ENCODE data around the gene OBSCN.
A peak's percentile ranks its signal among the peaks of the same experiment; 100 is the strongest.

The OBSCN gene

DNA sequence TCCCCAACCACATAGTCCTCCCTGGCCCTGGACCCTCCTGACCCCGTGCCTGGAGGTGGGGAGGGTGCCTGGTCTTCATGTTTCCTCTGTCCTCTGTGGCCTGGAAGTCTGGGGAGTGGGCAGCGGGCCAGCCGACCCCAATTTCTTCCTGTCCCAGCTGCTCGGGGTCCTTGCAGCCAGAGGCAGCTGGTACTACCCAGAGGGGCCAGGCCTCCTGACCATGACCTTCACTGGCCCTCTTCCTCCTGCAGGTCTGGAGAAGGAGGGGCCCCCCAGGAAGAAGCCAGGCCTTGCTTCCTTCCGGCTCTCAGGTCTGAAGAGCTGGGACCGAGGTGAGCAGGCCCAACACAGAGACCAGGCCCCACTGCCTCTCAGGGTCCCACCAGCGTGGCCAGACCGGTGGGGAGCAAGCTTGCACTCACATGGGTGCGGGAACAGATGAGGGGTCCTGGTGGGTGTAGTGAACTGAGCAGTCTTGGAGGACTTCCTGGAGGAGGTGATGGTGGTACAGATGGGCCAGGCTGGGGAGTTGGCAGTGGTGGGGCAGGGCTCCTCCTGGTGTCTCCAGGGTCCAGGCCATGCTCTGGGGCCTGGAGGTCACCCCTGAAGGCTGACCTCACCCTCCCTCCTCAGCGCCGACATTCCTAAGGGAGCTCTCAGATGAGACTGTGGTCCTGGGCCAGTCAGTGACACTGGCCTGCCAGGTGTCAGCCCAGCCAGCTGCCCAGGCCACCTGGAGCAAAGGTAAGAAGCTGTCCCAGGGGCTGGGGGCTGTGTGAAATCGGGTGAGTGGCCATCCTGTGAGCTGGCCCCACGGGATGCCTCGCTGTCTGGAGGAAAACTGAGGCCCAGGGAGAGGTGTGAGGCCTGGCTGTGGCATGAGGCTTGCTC lies 166.1 kb downstream of the OBSCN start:
- Mint-ChIP-seq H3K4me1 (ENCODE audit: low read depth) (peaks cover 4% of the 10 kb centered on the region), H3K9me3 (no peaks in the 10 kb centered on the region), H3K27ac (no peak overlapping the region), H3K4me3 (no peak overlapping the region), H3K36me3 (ENCODE audit: low read depth) (no peaks in the 10 kb centered on the region), H3K27me3 (peaks cover 4% of the 10 kb centered on the region)

DNA sequence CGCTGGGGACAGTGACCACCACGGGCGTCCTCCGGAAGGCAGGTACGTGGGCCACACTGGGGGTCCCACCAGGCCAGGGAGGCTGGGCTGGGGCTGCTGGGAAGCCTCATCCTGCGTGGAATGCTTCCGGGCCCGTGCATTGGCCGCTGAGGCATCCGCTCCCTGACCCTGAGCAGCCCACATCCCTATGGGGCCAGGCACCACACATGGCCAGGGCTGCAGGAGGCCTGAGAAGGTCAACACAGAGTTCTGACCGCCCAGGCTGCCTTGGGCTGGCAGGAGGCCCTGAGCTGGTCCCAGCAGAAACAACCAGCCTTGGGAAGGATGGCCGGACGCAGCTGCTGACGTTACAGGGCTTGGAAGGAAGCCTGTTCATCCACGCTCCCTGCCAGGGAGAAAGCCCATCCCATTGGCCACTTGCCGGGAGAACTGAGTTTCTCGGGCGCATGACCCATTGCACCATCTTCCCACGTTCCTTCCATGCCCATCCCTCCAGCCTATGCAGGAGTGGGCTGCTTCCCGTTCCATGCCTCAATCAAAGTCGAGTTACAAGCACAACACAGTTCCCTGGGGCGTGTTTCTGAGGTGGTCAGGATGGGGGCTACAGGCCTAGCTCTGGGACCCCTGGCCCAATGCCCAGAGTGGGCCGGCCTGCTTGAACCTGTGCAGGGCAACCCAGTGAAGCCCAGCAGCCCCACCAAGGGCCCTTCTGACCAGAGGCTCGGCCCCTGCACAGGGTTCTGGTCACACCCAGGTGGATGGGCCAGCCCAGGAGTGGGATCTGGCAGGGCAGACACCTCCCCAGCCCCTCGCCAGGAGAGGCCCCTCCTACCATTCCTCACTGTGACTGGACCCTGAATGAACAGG lies 167.1 kb downstream of the OBSCN start:
- Mint-ChIP-seq H3K9me3 (no peaks in the 10 kb centered on the region), H3K4me3 (no peak overlapping the region), H3K27ac (no peak overlapping the region), H3K4me1 (ENCODE audit: low read depth) (peaks cover 7% of the 10 kb centered on the region), H3K27me3 (peaks cover 14% of the 10 kb centered on the region), H3K36me3 (ENCODE audit: low read depth) (no peaks in the 10 kb centered on the region)

DNA sequence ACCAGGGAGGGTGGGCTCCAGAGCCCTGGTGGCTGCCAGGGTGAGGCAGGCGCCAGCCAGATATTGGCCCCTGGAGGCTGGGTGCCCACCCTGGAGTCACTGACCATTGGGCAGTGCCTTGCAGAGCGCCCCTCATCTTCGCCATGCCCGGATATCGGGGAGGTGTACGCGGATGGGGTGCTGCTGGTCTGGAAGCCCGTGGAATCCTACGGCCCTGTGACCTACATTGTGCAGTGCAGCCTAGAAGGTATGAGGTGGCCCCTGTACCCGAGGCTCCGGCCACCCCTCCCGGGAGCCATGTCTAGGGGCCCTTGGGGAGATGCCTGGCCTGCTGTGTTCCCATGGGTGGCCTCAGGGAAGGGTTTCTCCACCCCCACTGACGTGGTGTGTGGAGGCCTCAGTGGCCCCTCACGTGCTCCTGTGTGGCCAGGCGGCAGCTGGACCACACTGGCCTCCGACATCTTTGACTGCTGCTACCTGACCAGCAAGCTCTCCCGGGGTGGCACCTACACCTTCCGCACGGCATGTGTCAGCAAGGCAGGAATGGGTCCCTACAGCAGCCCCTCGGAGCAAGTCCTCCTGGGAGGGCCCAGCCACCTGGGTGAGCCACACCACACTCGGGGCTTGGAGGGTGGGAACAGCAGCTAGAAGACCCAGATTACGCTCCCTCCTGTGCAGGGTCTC lies 167.9 kb downstream of the OBSCN start:
- Mint-ChIP-seq H3K4me3 (no peak overlapping the region), H3K36me3 (ENCODE audit: low read depth) (no peaks in the 10 kb centered on the region), H3K4me1 (ENCODE audit: low read depth) (peaks cover 7% of the 10 kb centered on the region), H3K27ac (no peak overlapping the region), H3K27me3 (peaks cover 20% of the 10 kb centered on the region), H3K9me3 (no peaks in the 10 kb centered on the region)

DNA sequence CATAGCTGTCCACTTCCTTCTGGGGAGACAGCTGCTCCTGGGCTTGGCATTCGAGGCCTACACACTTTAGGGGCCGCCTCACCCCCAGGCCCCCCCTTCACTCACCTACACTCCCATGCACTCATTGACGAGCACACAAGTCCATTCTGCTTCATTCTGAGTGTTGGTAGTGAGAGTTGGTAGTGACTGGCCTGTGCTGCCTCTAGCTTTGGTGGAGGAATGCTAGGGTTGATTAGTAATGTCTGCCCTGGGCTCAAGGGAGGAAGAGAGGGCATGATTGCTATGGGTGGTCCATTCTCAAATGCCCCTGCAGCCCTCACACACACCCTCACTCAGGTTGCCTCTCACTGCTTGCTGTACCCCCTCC lies 168.4 kb downstream of the OBSCN start:
- Mint-ChIP-seq H3K4me3 (no peak overlapping the region), H3K4me1 (ENCODE audit: low read depth) (peaks cover 7% of the 10 kb centered on the region), H3K27me3 (peaks cover 20% of the 10 kb centered on the region), H3K27ac (no peak overlapping the region), H3K9me3 (no peaks in the 10 kb centered on the region), H3K36me3 (ENCODE audit: low read depth) (no peaks in the 10 kb centered on the region)

DNA sequence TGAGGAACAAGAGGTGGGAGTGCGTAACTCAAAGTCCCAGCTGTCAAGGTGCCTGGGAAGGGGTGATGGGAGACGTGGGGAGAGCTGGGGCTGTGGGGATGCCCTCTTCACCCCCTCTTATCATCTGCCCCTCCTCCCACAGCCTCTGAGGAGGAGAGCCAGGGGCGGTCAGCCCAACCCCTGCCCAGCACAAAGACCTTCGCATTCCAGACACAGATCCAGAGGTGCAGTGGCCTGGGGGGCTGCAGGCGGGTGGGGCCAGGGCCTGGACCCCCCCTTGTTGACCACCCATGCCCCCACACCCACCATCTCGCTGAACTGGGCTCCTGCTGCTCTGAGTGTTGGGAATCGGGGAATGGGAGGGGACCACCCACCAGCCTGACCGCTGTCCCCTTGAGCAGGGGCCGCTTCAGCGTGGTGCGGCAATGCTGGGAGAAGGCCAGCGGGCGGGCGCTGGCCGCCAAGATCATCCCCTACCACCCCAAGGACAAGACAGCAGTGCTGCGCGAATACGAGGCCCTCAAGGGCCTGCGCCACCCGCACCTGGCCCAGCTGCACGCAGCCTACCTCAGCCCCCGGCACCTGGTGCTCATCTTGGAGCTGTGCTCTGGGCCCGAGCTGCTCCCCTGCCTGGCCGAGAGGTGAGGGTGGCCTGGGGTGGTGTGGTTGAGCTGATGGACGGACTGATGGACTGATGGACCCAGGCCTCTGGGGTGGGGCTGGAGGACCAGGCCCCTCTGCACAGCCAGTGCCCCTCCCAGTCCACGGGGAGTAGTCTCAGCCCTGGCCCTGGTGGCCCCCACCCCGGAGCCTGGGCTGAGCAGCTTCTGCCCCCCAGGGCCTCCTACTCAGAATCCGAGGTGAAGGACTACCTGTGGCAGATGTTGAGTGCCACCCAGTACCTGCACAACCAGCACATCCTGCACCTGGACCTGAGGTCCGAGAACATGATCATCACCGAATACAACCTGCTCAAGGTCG lies 169.1 kb downstream of the OBSCN start:
- no peak overlapping the region for H3K4me3 Mint-ChIP-seq

DNA sequence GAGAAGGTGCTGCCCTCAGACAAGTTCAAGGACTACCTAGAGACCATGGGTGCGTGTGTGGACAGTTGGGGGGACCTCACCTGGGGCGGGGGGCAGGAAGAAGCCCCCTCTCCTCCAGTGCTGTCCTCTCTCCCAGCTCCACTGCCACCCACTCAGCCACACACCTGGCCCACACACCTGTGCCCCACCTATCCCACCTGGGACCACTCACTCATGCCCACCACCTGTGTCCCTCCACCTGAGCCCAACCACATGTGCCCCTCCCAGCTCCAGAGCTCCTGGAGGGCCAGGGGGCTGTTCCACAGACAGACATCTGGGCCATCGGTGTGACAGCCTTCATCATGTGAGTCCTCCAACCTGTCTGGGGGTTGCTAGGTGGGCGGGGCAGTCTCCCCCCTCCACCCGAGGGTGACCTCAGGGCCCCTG lies 169.8 kb downstream of the OBSCN start:
- no peak overlapping the region for H3K4me3 Mint-ChIP-seq
- H3K9me3 Mint-ChIP-seq, result no peaks in the 10 kb centered on the region
- H3K27ac Mint-ChIP-seq, result no peak overlapping the region
- no peaks in the 10 kb centered on the region for H3K36me3 Mint-ChIP-seq (ENCODE audit: low read depth)
- H3K27me3 Mint-ChIP-seq, result peaks cover 20% of the 10 kb centered on the region
- H3K4me1 Mint-ChIP-seq (ENCODE audit: low read depth), result peaks cover 7% of the 10 kb centered on the region

More for the DNA sequence above, 169.1 kb downstream of the OBSCN start:
- H3K4me1 Mint-ChIP-seq (ENCODE audit: low read depth), result peaks cover 7% of the 10 kb centered on the region
- peaks cover 20% of the 10 kb centered on the region for H3K27me3 Mint-ChIP-seq
- H3K27ac Mint-ChIP-seq, result no peak overlapping the region
- no peaks in the 10 kb centered on the region for H3K9me3 Mint-ChIP-seq
- H3K36me3 Mint-ChIP-seq (ENCODE audit: low read depth), result no peaks in the 10 kb centered on the region

DNA sequence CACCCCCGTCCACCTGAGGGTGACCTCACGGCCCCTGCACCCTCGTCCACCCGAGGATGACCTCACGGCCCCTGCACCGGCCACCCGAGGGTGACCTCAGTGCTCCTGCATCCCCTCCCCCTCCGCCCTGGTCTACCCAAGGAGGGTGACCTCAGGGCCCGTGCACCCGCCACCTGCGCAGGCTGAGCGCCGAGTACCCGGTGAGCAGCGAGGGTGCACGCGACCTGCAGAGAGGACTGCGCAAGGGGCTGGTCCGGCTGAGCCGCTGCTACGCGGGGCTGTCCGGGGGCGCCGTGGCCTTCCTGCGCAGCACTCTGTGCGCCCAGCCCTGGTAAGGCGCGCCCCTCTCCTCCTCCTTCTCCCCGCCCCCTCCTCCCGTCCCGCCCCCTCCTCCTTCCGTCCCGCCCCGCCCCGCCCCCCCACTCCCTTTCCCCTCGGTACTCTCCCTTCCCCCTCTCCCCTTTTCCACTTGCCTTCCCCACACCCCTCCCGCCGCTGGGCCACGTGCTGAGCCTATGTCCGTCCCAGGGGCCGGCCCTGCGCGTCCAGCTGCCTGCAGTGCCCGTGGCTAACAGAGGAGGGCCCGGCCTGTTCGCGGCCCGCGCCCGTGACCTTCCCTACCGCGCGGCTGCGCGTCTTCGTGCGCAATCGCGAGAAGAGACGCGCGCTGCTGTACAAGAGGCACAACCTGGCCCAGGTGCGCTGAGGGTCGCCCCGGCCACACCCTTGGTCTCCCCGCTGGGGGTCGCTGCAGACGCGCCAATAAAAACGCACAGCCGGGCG lies 170.4 kb downstream of the OBSCN start:
- H3K4me3 Mint-ChIP-seq, result peak overlapping the region; percentile 78
- H3K36me3 Mint-ChIP-seq (ENCODE audit: low read depth), result no peaks in the 10 kb centered on the region

DNA sequence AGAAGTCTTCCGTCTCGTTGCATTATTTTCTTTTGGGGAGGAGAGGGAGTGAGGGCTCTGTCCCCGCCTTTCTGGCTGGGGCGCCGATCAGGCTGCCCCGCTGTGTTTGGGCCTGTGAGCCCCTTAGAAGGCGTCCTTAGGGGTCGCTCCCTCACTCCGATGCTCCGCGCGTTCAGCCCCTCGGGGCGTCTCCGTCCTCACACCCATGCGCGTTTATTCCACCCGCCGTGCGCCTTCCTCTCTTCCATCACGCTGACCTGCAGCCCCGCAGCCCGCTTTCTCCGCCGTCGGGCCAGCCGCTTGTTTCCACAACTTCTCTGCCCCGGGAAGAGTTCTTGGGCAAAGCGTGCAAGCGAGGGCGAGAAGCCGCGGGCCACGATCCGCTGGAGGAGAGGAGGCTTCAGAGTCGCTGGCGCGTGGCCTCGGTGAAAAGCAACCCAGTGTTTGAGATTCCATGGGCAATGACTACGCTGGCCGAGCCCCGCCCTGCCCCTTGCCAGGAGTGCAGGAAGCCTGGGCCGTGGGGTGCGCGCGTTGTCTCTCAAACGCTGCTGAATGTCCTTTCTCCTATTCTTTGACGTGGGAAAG lies 171.1 kb downstream of the OBSCN start:
- no peaks in the 10 kb centered on the region for H3K9me3 Mint-ChIP-seq
- H3K27me3 Mint-ChIP-seq, result peaks cover 20% of the 10 kb centered on the region
- H3K4me1 Mint-ChIP-seq (ENCODE audit: low read depth), result peaks cover 7% of the 10 kb centered on the region
- peak overlapping the region; percentile 78 for H3K4me3 Mint-ChIP-seq
- no peaks in the 10 kb centered on the region for H3K36me3 Mint-ChIP-seq (ENCODE audit: low read depth)
- no peak overlapping the region for H3K27ac Mint-ChIP-seq

More for the DNA sequence above, 170.4 kb downstream of the OBSCN start:
- peaks cover 20% of the 10 kb centered on the region for H3K27me3 Mint-ChIP-seq
- H3K4me1 Mint-ChIP-seq (ENCODE audit: low read depth), result peaks cover 7% of the 10 kb centered on the region
- H3K27ac Mint-ChIP-seq, result no peak overlapping the region
- no peaks in the 10 kb centered on the region for H3K9me3 Mint-ChIP-seq

DNA sequence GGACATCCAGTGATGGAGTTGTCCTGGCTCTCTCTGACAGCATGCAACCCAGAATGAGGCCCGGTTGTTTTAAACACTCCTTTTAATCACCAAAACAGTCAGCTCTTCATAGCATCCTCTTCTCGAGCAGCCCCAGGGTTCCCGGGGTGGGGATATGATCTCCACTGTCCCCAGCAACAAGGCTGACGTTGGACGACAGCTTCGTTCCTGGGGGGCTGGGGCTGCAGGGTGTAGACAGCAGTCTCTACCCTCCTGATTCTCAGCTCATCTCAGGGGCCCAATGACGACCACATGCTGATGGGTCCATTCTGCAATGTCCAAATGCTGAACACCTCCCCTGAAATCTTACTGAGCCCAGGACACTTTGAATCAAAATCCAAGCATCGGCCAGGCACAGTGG lies 171.8 kb downstream of the OBSCN start:
- peaks cover 20% of the 10 kb centered on the region for H3K27me3 Mint-ChIP-seq
- H3K36me3 Mint-ChIP-seq (ENCODE audit: low read depth), result no peaks in the 10 kb centered on the region
- H3K4me1 Mint-ChIP-seq (ENCODE audit: low read depth), result peaks cover 7% of the 10 kb centered on the region
- H3K9me3 Mint-ChIP-seq, result no peaks in the 10 kb centered on the region
- H3K4me3 Mint-ChIP-seq, result no peak overlapping the region
- H3K27ac Mint-ChIP-seq, result no peak overlapping the region

DNA sequence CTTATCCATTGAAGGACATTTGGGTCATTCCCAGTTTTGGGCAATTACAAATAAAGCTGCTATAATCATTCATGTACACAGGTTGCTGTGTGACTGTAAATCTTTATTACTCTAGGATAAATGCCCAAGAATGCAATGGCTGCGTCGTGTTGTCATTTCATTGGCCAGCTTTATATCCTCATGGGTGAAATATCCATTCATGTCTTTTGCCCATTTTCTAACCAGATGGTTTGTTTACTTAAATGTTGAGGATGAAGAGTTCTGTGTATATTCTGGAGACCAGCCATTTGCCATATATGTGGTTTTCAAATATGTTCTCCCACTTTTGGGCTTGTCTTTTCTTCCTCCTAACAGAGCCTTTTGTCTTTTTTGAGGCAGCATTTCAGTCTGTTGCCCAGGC lies 173.5 kb downstream of the OBSCN start:
- no peak overlapping the region for H3K27ac Mint-ChIP-seq
- H3K36me3 Mint-ChIP-seq (ENCODE audit: low read depth), result no peaks in the 10 kb centered on the region
- H3K4me1 Mint-ChIP-seq (ENCODE audit: low read depth), result peaks cover 7% of the 10 kb centered on the region
- H3K4me3 Mint-ChIP-seq, result no peak overlapping the region
- H3K27me3 Mint-ChIP-seq, result peaks cover 20% of the 10 kb centered on the region
- H3K9me3 Mint-ChIP-seq, result no peaks in the 10 kb centered on the region

DNA sequence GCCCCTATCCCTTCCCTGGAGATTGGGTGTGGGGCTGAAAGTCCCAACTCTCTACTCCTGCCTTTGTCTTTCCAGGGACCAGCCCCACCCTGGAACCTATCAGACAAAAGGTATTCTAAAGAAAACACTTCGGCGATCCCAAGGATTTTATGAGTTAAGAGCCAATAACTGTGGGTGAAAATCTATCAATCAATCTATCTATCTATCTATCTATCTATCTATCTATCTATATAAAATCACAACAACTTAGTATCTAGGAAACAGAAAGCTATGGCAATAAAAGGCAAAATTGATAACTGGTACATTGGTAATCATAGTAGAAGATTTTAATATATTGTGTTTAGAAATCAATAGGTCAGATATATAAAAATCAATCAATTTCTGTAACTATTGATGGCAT lies 175.9 kb downstream of the OBSCN start:
- no peaks in the 10 kb centered on the region for H3K36me3 Mint-ChIP-seq (ENCODE audit: low read depth)
- H3K27me3 Mint-ChIP-seq, result peaks cover 18% of the 10 kb centered on the region
- H3K27ac Mint-ChIP-seq, result no peak overlapping the region
- no peaks in the 10 kb centered on the region for H3K9me3 Mint-ChIP-seq
- H3K4me3 Mint-ChIP-seq, result no peak overlapping the region
- H3K4me1 Mint-ChIP-seq (ENCODE audit: low read depth), result peaks cover 4% of the 10 kb centered on the region

DNA sequence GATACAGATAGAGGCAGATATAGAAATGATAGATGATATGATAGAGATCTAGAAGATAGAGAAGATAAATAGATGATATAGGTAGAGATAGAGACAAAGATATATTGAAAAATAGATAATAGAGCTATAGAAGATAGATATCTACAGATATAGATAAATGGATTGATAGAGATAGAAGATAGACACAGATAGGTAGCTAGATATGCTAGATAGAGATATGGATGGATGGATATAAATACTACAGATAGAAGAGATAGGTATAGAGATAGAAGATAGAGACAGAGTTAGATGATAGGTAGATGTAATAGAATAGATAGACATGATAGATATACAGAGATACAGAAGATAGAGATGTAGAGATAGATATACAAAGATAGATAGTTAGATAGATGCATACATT lies 177.4 kb downstream of the OBSCN start:
- H3K36me3 Mint-ChIP-seq (ENCODE audit: low read depth), result no peaks in the 10 kb centered on the region
- H3K4me1 Mint-ChIP-seq (ENCODE audit: low read depth), result no peaks in the 10 kb centered on the region
- no peak overlapping the region for H3K27ac Mint-ChIP-seq

DNA sequence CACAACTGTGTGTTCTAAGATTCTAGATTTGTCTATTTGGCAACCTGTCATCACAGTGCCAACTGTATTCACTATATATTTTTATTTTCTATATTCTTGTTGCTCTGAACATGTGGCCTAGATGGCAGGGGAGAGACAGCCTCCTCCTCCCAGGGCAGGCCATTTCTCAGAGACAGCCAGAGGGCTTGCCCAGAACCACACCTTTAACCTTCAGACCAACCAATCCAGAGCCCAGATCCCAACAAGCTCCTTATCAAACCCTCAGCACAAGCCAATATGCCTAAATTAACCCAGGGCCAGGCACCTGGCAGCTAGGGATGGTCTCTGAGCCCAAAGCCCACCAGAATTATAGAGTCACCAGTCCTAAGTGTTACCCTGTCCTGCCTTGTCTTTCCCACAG lies 179.5 kb downstream of the OBSCN start:
- Mint-ChIP-seq H3K4me3 (no peak overlapping the region), H3K4me1 (ENCODE audit: low read depth) (peaks cover 1% of the 10 kb centered on the region), H3K27ac (no peak overlapping the region), H3K36me3 (ENCODE audit: low read depth) (peaks cover 5% of the 10 kb centered on the region), H3K9me3 (no peaks in the 10 kb centered on the region), H3K27me3 (no peaks in the 10 kb centered on the region)

More for the DNA sequence above, 177.4 kb downstream of the OBSCN start:
- no peaks in the 10 kb centered on the region for H3K9me3 Mint-ChIP-seq
- H3K27me3 Mint-ChIP-seq, result peaks cover 3% of the 10 kb centered on the region
- H3K4me3 Mint-ChIP-seq, result no peak overlapping the region
